Measurements from ENCODE around the gene GBGT1. TPM values are rescaled to one million over a fixed set of nuclear protein-coding genes. Genes with fewer than 3 reads are reported as not detected.

The GBGT1 gene
- total RNA-seq, 1 experiment from 2014 or later, result 16.5 TPM

DNA sequence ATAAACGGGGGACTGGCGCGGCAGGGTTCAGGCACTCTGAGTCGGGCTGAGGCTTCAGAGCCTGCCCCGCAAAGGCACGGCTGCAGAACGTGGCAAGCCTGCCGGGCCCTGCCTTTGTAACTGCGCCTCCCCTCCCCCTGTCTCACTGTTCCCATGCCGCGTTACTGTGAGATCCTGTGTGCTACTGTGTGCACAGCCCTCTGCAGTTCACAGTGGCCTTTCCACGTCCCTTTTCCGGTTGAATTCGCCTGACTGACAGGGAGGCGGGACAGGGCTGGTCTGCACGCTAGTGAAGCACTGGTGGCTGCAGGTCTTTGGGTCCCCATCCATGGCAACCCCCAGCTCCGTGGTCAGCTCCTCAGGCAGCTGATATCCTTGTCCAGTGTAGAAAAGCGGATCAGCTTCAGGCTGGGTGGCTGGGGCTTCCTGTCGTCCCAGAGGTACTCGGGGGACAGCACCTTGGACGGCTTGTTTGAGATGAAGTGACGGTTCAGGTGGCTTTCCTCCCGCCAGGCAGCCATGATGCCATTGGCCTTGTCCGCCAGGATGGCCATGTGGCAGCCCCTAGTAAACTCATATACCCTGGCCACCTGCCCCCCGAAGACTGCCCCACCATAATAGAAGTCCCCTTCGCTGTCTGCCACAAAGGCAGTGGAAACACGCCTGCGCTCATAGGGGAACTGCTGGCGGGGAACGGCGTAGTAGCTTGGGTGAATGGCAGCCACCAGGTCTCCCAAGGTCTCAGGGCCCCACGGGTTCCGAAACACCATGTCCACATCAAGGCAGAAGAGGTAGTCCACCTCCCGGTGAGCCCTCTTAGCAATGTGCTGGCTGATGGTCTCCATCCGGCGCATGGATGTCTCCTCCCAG is 10.3 kb downstream of the GBGT1 start:
- no peaks in the 10 kb centered on the region for H3K9me3 Mint-ChIP-seq
- no peak for ATAC-seq
- DNase-seq (ENCODE audit: low spot score), result no peak
- H3K36me3 Mint-ChIP-seq, result peaks cover 9% of the 10 kb centered on the region
- H3K4me1 Mint-ChIP-seq, result peaks cover under 1% of the 10 kb centered on the region; the same call in 1 of the 2 replicates
- no peak for TF ChIP-seq SOX15 (CRISPR knock-in tag; IDR thresholded peaks at IDR 0.05)
- TF ChIP-seq, protein P1, sequence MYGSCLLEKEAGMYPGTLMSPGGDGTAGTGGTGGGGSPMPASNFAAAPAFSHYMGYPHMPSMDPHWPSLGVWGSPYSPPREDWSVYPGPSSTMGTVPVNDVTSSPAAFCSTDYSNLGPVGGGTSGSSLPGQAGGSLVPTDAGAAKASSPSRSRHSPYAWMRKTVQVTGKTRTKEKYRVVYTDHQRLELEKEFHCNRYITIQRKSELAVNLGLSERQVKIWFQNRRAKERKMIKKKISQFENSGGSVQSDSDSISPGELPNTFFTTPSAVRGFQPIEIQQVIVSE (CRISPR knock-in tag; IDR thresholded peaks at IDR 0.05; ENCODE audit: borderline replicate concordance), result no peak
- TF ChIP-seq, protein P2, sequence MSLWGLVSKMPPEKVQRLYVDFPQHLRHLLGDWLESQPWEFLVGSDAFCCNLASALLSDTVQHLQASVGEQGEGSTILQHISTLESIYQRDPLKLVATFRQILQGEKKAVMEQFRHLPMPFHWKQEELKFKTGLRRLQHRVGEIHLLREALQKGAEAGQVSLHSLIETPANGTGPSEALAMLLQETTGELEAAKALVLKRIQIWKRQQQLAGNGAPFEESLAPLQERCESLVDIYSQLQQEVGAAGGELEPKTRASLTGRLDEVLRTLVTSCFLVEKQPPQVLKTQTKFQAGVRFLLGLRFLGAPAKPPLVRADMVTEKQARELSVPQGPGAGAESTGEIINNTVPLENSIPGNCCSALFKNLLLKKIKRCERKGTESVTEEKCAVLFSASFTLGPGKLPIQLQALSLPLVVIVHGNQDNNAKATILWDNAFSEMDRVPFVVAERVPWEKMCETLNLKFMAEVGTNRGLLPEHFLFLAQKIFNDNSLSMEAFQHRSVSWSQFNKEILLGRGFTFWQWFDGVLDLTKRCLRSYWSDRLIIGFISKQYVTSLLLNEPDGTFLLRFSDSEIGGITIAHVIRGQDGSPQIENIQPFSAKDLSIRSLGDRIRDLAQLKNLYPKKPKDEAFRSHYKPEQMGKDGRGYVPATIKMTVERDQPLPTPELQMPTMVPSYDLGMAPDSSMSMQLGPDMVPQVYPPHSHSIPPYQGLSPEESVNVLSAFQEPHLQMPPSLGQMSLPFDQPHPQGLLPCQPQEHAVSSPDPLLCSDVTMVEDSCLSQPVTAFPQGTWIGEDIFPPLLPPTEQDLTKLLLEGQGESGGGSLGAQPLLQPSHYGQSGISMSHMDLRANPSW (CRISPR knock-in tag; conservative IDR thresholded peaks at IDR 0.05; ENCODE audit: low read depth), result no peak
- no peak for TF ChIP-seq NFATC4 (CRISPR knock-in tag; IDR thresholded peaks at IDR 0.05)
- no peak for TF ChIP-seq SMAD3 (CRISPR knock-in tag; IDR thresholded peaks at IDR 0.05; ENCODE audit: borderline replicate concordance)
- TF ChIP-seq NFYB (CRISPR knock-in tag; conservative IDR thresholded peaks at IDR 0.05; ENCODE audit: low read depth), result no peak
- TF ChIP-seq GRHL2 (CRISPR knock-in tag; IDR thresholded peaks at IDR 0.05; ENCODE audit: insufficient replicate concordance, severe bottlenecking), result no peak
- no peak for TF ChIP-seq EMX1 (CRISPR knock-in tag; IDR thresholded peaks at IDR 0.05)
- TF ChIP-seq ZNF416 (CRISPR knock-in tag; IDR thresholded peaks at IDR 0.05), result no peak
- H3K4me3 Mint-ChIP-seq, result no peak overlapping the region
- POLR2A ChIA-PET, result interaction anchor here (0.6 kb wide), 1 partner anchor 359 kb away, joined by 3 read pairs; no protein-coding TSS in a partner anchor
- no peak overlapping the region for H3K27ac Mint-ChIP-seq
- H3K27me3 Mint-ChIP-seq (ENCODE audit: low read depth), result no peaks in the 10 kb centered on the region; the same call in 1 of the 2 replicates
- CTCF ChIA-PET, result interaction anchor here (0.9 to 2.9 kb wide), 4 partner anchors 9 to 85 kb away, joined by 3 to 9 read pairs (median 6); partner anchors contain the start of gene GBGT1

DNA sequence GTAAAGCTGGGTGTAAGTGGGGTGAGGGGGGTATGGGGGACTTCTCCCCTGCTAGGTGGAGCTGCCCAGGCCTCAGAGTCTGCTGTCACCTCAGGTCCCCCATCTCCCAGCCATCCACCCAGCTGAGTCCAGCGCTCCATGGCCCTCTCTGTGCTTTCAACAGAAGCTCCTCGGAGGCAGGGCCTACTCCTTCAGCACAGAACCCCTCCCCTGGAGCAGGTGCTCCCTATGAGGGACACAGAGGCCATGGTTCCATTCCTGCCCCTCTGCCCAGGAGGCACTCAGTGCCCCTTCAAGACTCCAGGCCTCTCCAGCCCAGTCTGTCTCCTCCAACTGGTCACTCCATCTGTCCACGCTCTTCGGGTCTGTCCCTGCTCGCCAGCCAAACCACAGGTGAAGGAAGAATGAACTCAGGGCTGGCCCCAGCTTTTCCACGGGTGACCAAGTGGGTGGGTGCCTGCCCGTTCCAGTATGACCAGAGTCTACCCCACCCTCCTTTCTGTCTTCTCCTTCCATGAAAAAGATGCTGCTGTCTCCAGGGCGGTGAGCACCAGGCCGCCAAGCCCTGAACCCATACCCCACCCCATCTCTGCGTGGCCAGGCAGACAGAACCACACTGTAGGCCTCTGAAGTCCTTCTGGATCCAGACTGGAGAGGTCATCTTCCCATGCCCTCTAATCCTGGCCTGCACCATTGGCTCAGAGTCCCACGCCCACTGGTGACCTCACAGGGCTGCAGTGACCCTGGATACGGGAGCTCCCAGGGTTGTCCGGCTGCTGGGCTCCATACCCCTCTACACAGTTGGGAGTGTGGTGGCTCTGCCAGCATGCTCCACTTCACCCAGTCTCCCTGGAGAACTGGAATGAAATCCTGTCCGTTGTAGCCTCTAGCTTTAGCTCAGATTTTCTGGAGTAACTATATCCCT is 11.9 kb downstream of the GBGT1 start:
- peaks cover 4% of the 10 kb centered on the region for H3K36me3 Mint-ChIP-seq
- TF ChIP-seq ZNF121 (CRISPR knock-in tag; IDR thresholded peaks at IDR 0.05) (no peak), TEAD1 (CRISPR knock-in tag; IDR thresholded peaks at IDR 0.05) (no peak), NR2C2 (CRISPR knock-in tag; IDR thresholded peaks at IDR 0.05) (no peak), ZBTB21 (CRISPR knock-in tag; IDR thresholded peaks at IDR 0.05; ENCODE audit: borderline replicate concordance) (no peak), IRF2 (CRISPR knock-in tag; IDR thresholded peaks at IDR 0.05; ENCODE audit: borderline replicate concordance, low read depth) (no peak), ELF4 (CRISPR knock-in tag; IDR thresholded peaks at IDR 0.05; ENCODE audit: low read depth) (no peak), TCF7 (CRISPR knock-in tag; IDR thresholded peaks at IDR 0.05; ENCODE audit: low read depth) (no peak)
- TF ChIP-seq, protein P3, sequence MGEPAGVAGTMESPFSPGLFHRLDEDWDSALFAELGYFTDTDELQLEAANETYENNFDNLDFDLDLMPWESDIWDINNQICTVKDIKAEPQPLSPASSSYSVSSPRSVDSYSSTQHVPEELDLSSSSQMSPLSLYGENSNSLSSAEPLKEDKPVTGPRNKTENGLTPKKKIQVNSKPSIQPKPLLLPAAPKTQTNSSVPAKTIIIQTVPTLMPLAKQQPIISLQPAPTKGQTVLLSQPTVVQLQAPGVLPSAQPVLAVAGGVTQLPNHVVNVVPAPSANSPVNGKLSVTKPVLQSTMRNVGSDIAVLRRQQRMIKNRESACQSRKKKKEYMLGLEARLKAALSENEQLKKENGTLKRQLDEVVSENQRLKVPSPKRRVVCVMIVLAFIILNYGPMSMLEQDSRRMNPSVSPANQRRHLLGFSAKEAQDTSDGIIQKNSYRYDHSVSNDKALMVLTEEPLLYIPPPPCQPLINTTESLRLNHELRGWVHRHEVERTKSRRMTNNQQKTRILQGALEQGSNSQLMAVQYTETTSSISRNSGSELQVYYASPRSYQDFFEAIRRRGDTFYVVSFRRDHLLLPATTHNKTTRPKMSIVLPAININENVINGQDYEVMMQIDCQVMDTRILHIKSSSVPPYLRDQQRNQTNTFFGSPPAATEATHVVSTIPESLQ (CRISPR knock-in tag; IDR thresholded peaks at IDR 0.05), result no peak
- TF ChIP-seq, protein P4, sequence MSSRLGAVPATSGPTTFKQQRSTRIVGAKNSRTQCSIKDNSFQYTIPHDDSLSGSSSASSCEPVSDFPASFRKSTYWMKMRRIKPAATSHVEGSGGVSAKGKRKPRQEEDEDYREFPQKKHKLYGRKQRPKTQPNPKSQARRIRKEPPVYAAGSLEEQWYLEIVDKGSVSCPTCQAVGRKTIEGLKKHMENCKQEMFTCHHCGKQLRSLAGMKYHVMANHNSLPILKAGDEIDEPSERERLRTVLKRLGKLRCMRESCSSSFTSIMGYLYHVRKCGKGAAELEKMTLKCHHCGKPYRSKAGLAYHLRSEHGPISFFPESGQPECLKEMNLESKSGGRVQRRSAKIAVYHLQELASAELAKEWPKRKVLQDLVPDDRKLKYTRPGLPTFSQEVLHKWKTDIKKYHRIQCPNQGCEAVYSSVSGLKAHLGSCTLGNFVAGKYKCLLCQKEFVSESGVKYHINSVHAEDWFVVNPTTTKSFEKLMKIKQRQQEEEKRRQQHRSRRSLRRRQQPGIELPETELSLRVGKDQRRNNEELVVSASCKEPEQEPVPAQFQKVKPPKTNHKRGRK (CRISPR knock-in tag; IDR thresholded peaks at IDR 0.05; ENCODE audit: borderline replicate concordance), result no peak
- DNase-seq (ENCODE audit: low spot score), result no peak
- peaks cover 4% of the 10 kb centered on the region; the same call in 1 of the 2 replicates for H3K27me3 Mint-ChIP-seq (ENCODE audit: low read depth)
- H3K4me1 Mint-ChIP-seq, result peaks cover 14% of the 10 kb centered on the region
- ChIA-PET POLR2A (no interaction called here), CTCF (interaction anchor here (1.0 to 1.3 kb wide), 2 partner anchors 9 to 129 kb away, joined by 4 read pairs; no protein-coding TSS in a partner anchor)
- no peak for ATAC-seq
- H3K27ac Mint-ChIP-seq, result peak overlapping the region; percentile 75
- H3K4me3 Mint-ChIP-seq, result no peak overlapping the region
- no peaks in the 10 kb centered on the region for H3K9me3 Mint-ChIP-seq

Data from WTC11 (cell line).